ENCODE results near the gene AGT.

DNA sequence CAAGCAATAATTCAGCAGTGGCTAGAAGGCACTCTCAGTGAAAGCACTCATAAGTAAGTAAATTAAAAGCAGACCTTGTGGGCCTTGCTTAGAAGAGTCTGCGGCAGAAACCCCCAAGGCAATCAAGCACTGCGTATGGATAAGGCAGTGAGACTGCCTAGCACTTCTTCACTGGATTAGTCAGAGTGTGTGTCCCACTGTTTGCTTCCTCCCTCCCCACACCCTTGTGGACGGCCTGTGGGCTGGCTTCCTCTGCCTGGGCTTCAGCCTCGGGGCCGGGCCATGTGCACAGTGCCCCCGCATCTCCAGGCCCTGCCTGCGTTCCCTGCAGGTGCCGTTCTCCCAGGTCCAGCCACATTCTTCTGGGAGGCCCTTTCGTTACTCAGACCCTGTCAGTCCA lies 23.8 kb downstream of the AGT start:
- TF ChIP-seq POLR2AphosphoS5 (IDR thresholded peaks at IDR 0.05; ENCODE audit: low read depth, low read length) (no peak), POLR2A (IDR thresholded peaks at IDR 0.05; ENCODE audit: low read depth, low read length) (no peak), TAF1 (IDR thresholded peaks at IDR 0.05; ENCODE audit: borderline replicate concordance, low read depth, low read length) (no peak)

All from GM12892 (cell line).